Spleen (tissue), 11 donors: ENCODE results near the gene GSG1L. TPM values are rescaled to one million over a fixed set of nuclear protein-coding genes. Genes with fewer than 3 reads are reported as not detected.
A peak's percentile ranks its signal among the peaks of the same experiment; 100 is the strongest.

Experiments used
- DNase-seq: peaks from one replicate; pipeline ENCODE4 v3.0.0-alpha.2; 2020
- H3K27ac ChIP-seq, 8 donors: fragments of 200-600 bp; sonication (generic) in 7 of 8; 1 replicate in 4 of 8; 2 replicates in 4 of 8; pipeline versions ENCODE4 v1.5.0 to v1.8.0; 2016 to 2021; ENCODE audit warnings: inconsistent platforms in 4 of 8, mild to moderate bottlenecking in 4 of 8, moderate library complexity in 1 of 8
- H3K27me3 ChIP-seq, 7 donors: fragments of 200-600 bp; sonication (generic) in 6 of 7; replicated peaks in 1 of 7; 1 replicate in 4 of 7; 2 replicates in 3 of 7; pipeline versions ENCODE4 v1.5.0 to v1.8.0; 2016 to 2021; ENCODE audit warnings: inconsistent platforms in 3 of 7, mild to moderate bottlenecking in 1 of 7
- H3K36me3 ChIP-seq, 6 donors: fragments of 200-600 bp; sonication (generic) in 5 of 6; 1 replicate in 4 of 6; 2 replicates in 2 of 6; pipeline versions ENCODE4 v1.5.0 to v1.8.0; 2016 to 2021; ENCODE audit warnings: inconsistent platforms in 2 of 6
- H3K4me1 ChIP-seq, 6 donors: fragments of 200-600 bp; sonication (generic) in 5 of 6; 1 replicate in 3 of 6; 2 replicates in 3 of 6; pipeline versions ENCODE4 v1.5.0 to v1.8.0; 2016 to 2021; ENCODE audit warnings: inconsistent platforms in 3 of 6
- H3K4me3 ChIP-seq, 8 donors: fragments of 200-600 bp; sonication (generic) in 7 of 8; 1 replicate in 4 of 8; 2 replicates in 4 of 8; pipeline versions ENCODE4 v1.5.0 to v1.8.0; 2016 to 2021; ENCODE audit warnings: inconsistent platforms in 4 of 8, mild to moderate bottlenecking in 4 of 8, moderate library complexity in 2 of 8
- H3K9me3 ChIP-seq, 8 donors: fragments of 200-600 bp; sonication (generic) in 7 of 8; 1 replicate in 4 of 8; 2 replicates in 4 of 8; pipeline versions ENCODE4 v1.5.0 to v1.8.0; 2016 to 2021; ENCODE audit warnings: inconsistent platforms in 4 of 8
- CTCF ChIP-seq, 11 experiments: fragments of 200-600 bp in 7 of 11; fragments of 450-650 bp in 4 of 11; sonication (generic) in 4 of 11; IDR thresholded peaks in 8 of 11; conservative IDR thresholded peaks in 3 of 11; 1 replicate in 7 of 11; 2 replicates in 4 of 11; pipeline versions ENCODE4 v1.4.0 to v1.8.0; 2016 to 2021; ENCODE audit warnings: antibody characterized with exemption in 11 of 11, inconsistent platforms in 4 of 11, mild to moderate bottlenecking in 1 of 11
- POLR2A ChIP-seq, 3 donors: fragments of 450-650 bp; IDR thresholded peaks; one replicate each; pipeline ENCODE4 v1.5.1; 2017; ENCODE audit warnings: antibody characterized with exemption in 3 of 3, mild to moderate bottlenecking in 1 of 3
- POLR2AphosphoS5 ChIP-seq, 3 donors: sonication (generic); formaldehyde crosslinking; IDR thresholded peaks; one replicate each; pipeline ENCODE4 v1.5.1; 2017; ENCODE audit warnings: antibody characterized with exemption in 3 of 3
- WGBS, 5 donors: extraction: QIAGEN DNeasy Blood & Tissue Kit in 3 of 5; methylation state at CpG; one replicate each; pipeline versions ENCODE4 v1.1.5 to v1.1.7; 2013 to 2018; 5-methylcytosine and 5-hydroxymethylcytosine counted together
- intact Hi-C: fragments of 100-400 bp; cut with DNase I; formaldehyde crosslinking; loops from one replicate; pipeline ENCODE4 v1.15.0; 2023; ENCODE audit warnings: low total_unique reads
- polyA plus RNA-seq, 3 donors: library from polyadenylated mRNA; stranded (reverse); fragments of 200-250 nt; gene quantifications; one replicate each; pipeline ENCODE4 v1.2.1, GENCODE V29; 2013
- total RNA-seq, 7 donors: library from RNA; depleted of rRNA in 3 of 7; stranded (reverse); fragments of >200 nt in 3 of 7; fragmentation: NEBNext Ultra II Directional in 4 of 7; extraction: Animal tissue kit (Norgen Biotek cat#: 25700) in 4 of 7; gene quantifications; one replicate each; pipeline versions ENCODE4 v1.1.0 to v1.2.1, GENCODE V29; 2016 to 2021
- donor health status: healthy with polysubstance abuse.
- donor health status: DM: no; HTN: no; CAD: no; lungs with moderate emphysema.
- donor health status: DM: no; HTN: no; CAD: no.
- donor health status: Bipolar disorder and iron deficiency.
- donor health status: healthy.
- donor health status: DM: no; HTN: no; CAD: no.
- donor health status: DM: yes; HTN: yes; CAD: no.

Gene GSG1L
- total and polyA plus RNA-seq, 10 donors, result 0.22 to 0.58 (median 0.43) TPM; not detected in 6

GRCh38 chr16:27853651-27854050 lies 209.9 kb downstream of the GSG1L start:
- intact Hi-C loops, result no loop called here
- H3K4me3 ChIP-seq, result no peak overlapping the region
- 58 to 80% (median 71%) methylated on average over 2 to 3 of the region's 3 CpGs for WGBS, 5 donors
- H3K27ac ChIP-seq, result no peak overlapping the region
- H3K9me3 ChIP-seq, result no peaks in the 10 kb centered on the region
- TF ChIP-seq CTCF (IDR thresholded peaks at IDR 0.05 in 8 of 11, conservative IDR thresholded peaks at IDR 0.05 in 3 of 11), result no peak
- TF ChIP-seq POLR2A (IDR thresholded peaks at IDR 0.05), result no peak
- no peak for TF ChIP-seq POLR2AphosphoS5 (IDR thresholded peaks at IDR 0.05)
- peaks cover 0 to 63% (median 8%) of the 10 kb centered on the region in 7 donors for H3K27me3 ChIP-seq
- no peaks in the 10 kb centered on the region for H3K4me1 ChIP-seq
- H3K36me3 ChIP-seq, result no peaks in the 10 kb centered on the region
- DNase-seq, result no peak

GRCh38 chr16:27853101-27853500 lies 210.4 kb downstream of the GSG1L start:
- TF ChIP-seq POLR2AphosphoS5 (IDR thresholded peaks at IDR 0.05) (no peak), CTCF (IDR thresholded peaks at IDR 0.05 in 8 of 11, conservative IDR thresholded peaks at IDR 0.05 in 3 of 11) (no peak), POLR2A (IDR thresholded peaks at IDR 0.05) (no peak)
- Histone ChIP-seq H3K9me3 (no peaks in the 10 kb centered on the region), H3K4me3 (no peak overlapping the region), H3K27ac (no peak overlapping the region), H3K4me1 (no peaks in the 10 kb centered on the region), H3K36me3 (no peaks in the 10 kb centered on the region), H3K27me3 (peaks cover 0 to 66% (median 8%) of the 10 kb centered on the region in 7 donors)
- peak; percentile 3 for DNase-seq
- WGBS, 5 donors, result 19 to 26% (median 24%) methylated on average over 9 of the region's 9 CpGs
- intact Hi-C loops, result no loop called here

GRCh38 chr16:27852681-27853080 lies 210.8 kb downstream of the GSG1L start:
- H3K36me3 ChIP-seq, result no peaks in the 10 kb centered on the region
- peak; percentile 51 for DNase-seq
- no peak for TF ChIP-seq POLR2A (IDR thresholded peaks at IDR 0.05)
- no peak for TF ChIP-seq CTCF (IDR thresholded peaks at IDR 0.05 in 8 of 11, conservative IDR thresholded peaks at IDR 0.05 in 3 of 11)
- TF ChIP-seq POLR2AphosphoS5 (IDR thresholded peaks at IDR 0.05), result no peak
- H3K9me3 ChIP-seq, result no peaks in the 10 kb centered on the region
- 53 to 70% (median 64%) methylated on average over 13 of the region's 13 CpGs for WGBS, 5 donors
- no peaks in the 10 kb centered on the region for H3K4me1 ChIP-seq
- no peak overlapping the region for H3K27ac ChIP-seq
- intact Hi-C loops, result no loop called here
- H3K4me3 ChIP-seq, result no peak overlapping the region
- H3K27me3 ChIP-seq, result peaks cover 0 to 66% (median 8%) of the 10 kb centered on the region in 7 donors

- Histone ChIP-seq H3K36me3 (no peaks in the 10 kb centered on the region), H3K27me3 (peaks cover 0 to 69% (median 8%) of the 10 kb centered on the region in 7 donors), H3K9me3 (no peaks in the 10 kb centered on the region), H3K4me3 (no peak overlapping the region), H3K4me1 (no peaks in the 10 kb centered on the region), H3K27ac (no peak overlapping the region)
- DNase-seq, result no peak
- no peak for TF ChIP-seq CTCF (IDR thresholded peaks at IDR 0.05 in 8 of 11, conservative IDR thresholded peaks at IDR 0.05 in 3 of 11)
- TF ChIP-seq POLR2A (IDR thresholded peaks at IDR 0.05), result no peak
- intact Hi-C loops, result no loop called here
- 81 to 94% (median 88%) methylated on average over 7 of the region's 7 CpGs for WGBS, 5 donors
Observed at GRCh38 chr16:27852116-27852515, 211.4 kb downstream of the GSG1L start.
